Endometrium (tissue), 2 donors: ENCODE data around the gene NME2.
"Not testable (repeated sequence)": the region's sequence is repeated elsewhere in the genome, so short reads cannot be mapped to it uniquely, and the experiment has no call there.

Experiments used
- FAIRE-seq: peaks from 2 replicates; lab custom pipeline; 2012; peaks lifted over from hg19 to GRCh38; lab: Jason Lieb, UNC
- donor health status: control.
- donor health status: control.

Gene NME2

DNA sequence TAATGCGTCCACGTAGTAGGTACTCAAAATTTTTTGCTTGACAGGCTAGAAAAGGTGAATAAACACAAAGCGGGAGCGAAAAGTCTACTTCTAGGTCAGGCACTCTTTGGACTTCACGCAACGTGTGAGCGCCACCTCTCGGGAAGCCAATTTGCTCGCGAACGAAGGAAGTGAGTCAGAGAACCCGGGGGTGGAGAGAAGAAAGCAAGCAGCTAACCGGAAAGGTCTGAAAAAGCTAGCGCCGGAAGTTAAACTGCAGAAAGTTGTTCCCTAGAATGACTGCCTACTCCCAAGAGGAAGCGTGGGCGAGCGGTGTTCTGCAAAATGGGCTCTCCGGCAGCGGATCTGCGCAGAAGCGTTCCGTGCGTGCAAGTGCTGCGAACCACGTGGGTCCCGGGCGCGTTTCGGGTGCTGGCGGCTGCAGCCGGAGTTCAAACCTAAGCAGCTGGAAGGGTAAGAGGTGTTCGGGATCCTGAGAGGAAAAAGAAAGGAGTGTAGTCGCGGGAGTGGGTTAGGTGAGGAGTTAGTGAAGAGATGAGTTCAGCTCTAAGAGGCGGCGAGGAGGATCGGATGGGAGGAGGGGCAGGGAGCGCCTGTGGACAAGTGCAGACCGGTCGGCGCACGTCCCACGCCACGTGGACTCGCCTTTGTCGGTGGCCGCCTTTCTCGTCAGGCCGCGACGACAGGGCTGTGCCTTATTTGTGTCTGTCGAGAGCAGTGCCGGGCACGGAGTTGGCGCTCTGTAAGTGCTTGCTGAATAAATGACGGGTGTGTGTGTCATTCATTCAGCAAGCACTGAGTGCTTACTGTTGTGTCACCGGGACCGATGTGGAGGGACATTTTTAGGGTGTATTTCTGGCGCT, 12.8 kb upstream of the NME2 start, which contains the start of gene NME1:
Gene NME1 (plus strand): TSS at position 350 of the 863 bp plus-strand sequence. CDS start 2,096 bp downstream, outside the sequence.
- peak; percentile 96 for FAIRE-seq

GRCh38 chr17:51154176-51154575, 12.0 kb upstream of the NME2 start:
- FAIRE-seq = no peak

- no peak for FAIRE-seq
Measured at GRCh38 chr17:51155416-51155815, 10.8 kb upstream of the NME2 start.

DNA sequence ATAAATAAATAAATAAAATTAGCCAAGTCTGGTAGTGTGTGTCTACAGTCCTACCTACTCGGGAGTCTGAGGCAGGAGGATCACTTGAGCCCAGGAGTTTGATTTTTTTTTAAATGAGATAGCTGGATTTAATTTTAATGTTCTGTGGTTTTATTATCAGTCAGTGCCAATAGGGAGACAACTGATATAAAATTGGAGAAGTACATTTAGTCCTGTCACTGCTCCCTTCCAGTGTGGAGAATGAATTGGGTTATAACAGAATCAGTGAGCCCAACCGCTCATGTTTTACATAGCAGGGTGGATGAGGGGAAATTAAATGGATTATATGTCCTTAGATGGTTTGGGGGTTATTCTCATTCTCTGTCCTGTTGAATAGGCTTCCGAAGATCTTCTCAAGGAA, 6.6 kb upstream of the NME2 start:
- no peak for FAIRE-seq

- no peak for FAIRE-seq
Measured at GRCh38 chr17:51161541-51161940, 4.7 kb upstream of the NME2 start.

GRCh38 chr17:51164911-51165679, 1.1 kb upstream of the NME2 start:
- FAIRE-seq = no peak

- FAIRE-seq = no peak
Measured at GRCh38 chr17:51165680-51166197, 472 bp upstream of the NME2 start.

DNA sequence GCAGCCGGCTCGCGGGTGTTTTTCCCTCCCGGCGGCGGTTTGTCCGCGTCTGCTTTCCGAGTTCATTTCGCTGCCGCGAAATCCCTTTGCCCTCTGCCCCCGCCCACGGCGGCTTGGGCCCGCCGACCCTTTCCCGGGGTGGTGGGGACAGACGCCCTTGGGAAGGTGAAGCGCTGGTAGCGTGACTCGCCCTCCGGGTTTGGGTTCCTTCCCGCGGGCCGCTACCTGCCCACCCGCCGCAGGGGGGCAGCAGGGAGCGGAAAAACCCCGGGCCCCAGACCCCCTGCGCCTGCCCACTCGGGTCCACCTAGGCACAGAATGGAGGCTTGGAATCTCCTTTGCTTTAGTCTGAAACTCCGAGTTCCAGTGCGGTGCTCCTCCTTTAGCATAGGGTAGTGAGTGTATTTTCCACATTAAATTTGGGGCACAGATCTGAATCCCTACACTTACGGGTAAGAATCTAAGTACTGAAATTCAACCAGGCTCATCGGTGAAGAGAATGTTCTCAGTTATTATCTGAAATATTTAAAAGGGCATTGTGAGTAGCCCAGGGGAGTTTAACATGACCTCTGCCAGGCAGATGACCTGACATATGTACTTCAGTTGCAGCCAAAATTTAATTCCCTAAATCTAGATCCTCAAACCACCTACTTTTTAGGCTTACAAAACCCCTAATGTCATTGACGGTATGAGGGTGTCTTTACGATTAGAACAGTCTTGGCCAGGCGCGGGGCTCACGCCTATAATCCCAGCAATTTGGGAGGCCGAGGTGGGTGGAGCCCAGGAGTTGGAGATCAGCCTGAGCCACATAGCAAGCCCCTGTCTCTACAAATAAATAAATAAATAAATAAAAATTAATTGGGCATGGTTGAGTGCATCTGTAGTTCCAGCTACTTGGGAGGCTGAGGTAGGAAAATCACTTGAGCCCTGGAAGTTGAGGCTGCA, 1.0 kb downstream of the NME2 start:
- FAIRE-seq = no peak

DNA sequence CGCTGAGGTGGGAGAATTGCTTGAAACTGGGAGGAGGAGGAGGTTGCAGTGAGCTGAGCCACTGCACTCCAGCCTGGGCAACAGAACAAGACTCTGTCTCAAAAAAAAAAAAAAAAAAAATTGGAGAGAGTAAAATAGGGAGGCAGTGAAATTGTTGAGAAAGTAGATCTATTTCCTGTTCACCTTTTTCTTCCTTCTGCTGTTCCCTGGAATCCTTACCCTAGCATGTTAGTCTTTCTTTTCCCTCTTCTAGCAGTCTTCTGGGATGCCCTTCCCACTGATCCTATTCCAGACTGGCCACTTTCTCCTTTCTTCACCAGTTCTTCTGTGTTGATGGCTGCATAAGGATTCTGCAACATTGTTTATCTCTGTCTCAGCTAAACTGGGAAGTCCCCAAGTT, 3.1 kb downstream of the NME2 start:
- FAIRE-seq = no peak

DNA sequence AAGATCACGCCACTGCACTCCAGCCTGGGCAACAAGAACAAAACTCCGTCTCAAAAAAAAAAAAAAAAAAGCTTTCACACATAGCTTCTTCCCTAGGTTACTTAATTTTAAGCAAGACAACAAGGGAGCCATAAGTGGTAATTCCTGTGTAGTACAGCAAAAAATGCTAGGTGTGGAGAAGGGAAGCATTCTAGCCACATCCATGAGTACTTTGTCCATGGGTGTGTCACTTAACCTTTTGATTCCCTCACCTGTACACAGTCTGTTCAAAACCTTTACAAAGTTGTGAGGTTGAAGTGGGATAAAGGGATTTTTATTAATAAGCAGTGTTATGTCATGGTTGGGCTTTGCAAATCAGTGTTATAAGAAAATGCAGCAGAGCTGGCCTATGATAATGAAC, 4.5 kb downstream of the NME2 start:
- no peak for FAIRE-seq

GRCh38 chr17:51172030-51172429, 5.8 kb downstream of the NME2 start:
- FAIRE-seq = not testable (repeated sequence)

- FAIRE-seq = no peak
Measured at GRCh38 chr17:51180486-51180885, 14.3 kb downstream of the NME2 start.

DNA sequence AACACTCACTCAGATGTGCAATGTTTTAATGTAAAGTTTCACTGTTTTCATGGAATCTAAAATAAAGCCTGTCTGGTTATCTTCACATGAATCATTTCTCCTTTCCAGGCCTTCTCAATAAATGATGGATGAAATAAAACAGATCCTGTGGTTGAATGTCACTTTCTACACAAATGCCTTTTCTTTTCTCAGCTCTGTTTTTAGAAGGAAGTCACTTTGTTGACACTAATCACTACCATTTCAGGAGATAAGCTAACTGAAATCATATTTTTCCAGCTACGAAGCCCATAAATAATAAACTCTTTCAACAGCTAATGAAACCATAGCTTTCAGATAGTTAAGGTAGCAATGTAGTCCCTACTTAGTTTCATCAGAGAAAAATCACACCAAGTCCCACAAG, 17.9 kb downstream of the NME2 start:
- no peak for FAIRE-seq

- no peak for FAIRE-seq
Measured at GRCh38 chr17:51185763-51186332, 19.6 kb downstream of the NME2 start.

GRCh38 chr17:51188271-51188833, 22.1 kb downstream of the NME2 start:
- FAIRE-seq = no peak

DNA sequence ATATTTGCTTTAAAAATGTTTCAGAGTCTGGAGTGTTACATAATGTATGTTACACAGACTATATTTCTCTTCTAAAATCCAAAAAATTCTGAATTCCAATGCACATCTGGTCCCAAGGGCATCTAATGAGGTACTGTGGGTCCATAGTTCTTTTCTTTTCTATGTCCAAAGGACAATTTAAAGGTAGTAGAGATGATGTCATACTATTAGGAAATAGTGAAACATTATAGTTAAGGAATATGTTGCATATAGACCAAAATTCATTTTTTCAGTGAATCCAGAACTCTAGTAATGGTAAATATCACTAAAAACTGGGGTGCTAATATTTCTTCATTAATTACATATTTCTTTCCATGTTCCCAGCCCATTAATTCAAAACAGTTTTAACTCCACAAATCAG, 23.0 kb downstream of the NME2 start:
- no peak for FAIRE-seq

- FAIRE-seq = no peak
Measured at GRCh38 chr17:51189628-51190027, 23.4 kb downstream of the NME2 start.

DNA sequence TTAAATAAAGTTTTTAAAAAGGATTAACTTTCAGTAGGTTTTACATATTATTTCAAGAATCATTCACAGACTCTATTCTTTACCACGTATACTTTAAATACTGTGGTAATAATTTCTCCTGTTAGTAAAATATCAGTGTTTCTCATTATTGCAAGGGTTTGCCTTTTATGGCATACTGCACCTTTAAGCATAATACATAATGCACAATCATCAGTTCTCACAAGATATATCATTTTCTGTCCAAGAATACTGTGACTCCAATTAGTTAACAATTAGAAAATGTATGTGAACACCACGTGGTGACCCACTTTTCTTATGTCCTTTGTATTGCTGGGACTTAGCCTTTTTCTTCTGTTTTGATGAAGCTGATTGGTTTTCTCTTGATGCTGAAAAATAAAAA, 25.7 kb downstream of the NME2 start:
- no peak for FAIRE-seq

DNA sequence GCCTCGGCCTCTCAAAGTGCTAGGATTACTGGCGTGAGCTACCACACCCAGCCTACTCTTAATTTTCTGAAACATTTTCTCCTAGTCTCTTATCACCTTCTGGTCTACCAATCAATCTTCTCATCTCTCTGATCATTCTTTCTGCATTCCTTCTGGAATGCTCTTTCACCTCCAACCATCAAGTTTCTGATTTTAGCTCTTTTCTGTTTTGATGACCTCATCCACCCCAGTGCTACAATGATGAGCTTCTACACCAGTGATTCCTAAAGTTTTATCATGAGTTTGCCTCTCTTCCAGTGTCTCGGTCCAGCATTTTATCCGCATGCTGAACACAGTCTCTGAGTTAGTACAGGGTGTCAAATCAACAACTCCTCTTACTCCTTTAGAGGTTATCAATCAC, 31.5 kb downstream of the NME2 start:
- no peak for FAIRE-seq

- no peak for FAIRE-seq
Measured at GRCh38 chr17:51200295-51200694, 34.1 kb downstream of the NME2 start.

GRCh38 chr17:51200846-51201245, 34.6 kb downstream of the NME2 start:
- no peak for FAIRE-seq
